Measurements from ENCODE around the gene FANCF.

The FANCF gene

GRCh38 chr11:22624742-22625447, 728 bp downstream of the FANCF start:
- DNase-seq (ENCODE audit: low spot score), result peak; percentile 45

GRCh38 chr11:22617868-22618267, 7.8 kb downstream of the FANCF start:
- no peak for DNase-seq (ENCODE audit: low spot score)

GRCh38 chr11:22603933-22604332, 21.7 kb downstream of the FANCF start:
- no peak for DNase-seq (ENCODE audit: low spot score)

- DNase-seq (ENCODE audit: low spot score), result no peak
Measured at GRCh38 chr11:22602504-22602903, 23.1 kb downstream of the FANCF start.

- no peak for DNase-seq (ENCODE audit: low spot score)
Measured at GRCh38 chr11:22599458-22599857, 26.2 kb downstream of the FANCF start.

GRCh38 chr11:22597062-22597461, 28.6 kb downstream of the FANCF start:
- DNase-seq (ENCODE audit: low spot score), result no peak

GRCh38 chr11:22584976-22585375, 40.6 kb downstream of the FANCF start:
- no peak for DNase-seq (ENCODE audit: low spot score)

GRCh38 chr11:22583963-22584492, 41.6 kb downstream of the FANCF start:
- DNase-seq (ENCODE audit: low spot score), result no peak

GRCh38 chr11:22582151-22582410, 43.5 kb downstream of the FANCF start:
- no peak for DNase-seq (ENCODE audit: low spot score)

GRCh38 chr11:22581354-22582150, 44.1 kb downstream of the FANCF start:
- DNase-seq (ENCODE audit: low spot score), result no peak

- no peak for DNase-seq (ENCODE audit: low spot score)
Measured at GRCh38 chr11:22577854-22578253, 47.8 kb downstream of the FANCF start.

Measured in hematopoietic multipotent progenitor cell treated with erythropoietin and hydrocortisone succinate and interleukin-3 and kit ligand, for 17 days (in vitro differentiated cells).